ENCODE measurements around the gene DUSP22. TPM values are rescaled to one million over a fixed set of nuclear protein-coding genes. Genes with fewer than 3 reads are reported as not detected.

DUSP22 gene
- polyA plus RNA-seq, 4 donors: 18.8 to 40.0 (median 29.1) TPM

GRCh38 chr6:363909-364308 lies 71.6 kb downstream of the DUSP22 start:
- H3K27me3 ChIP-seq (ENCODE audit: control insufficient read depth in 3 of 3, insufficient read depth in 3 of 3, low read length in 3 of 3): no peaks in the 10 kb centered on the region
- H3K9me3 ChIP-seq (ENCODE audit: control insufficient read depth in 2 of 2, insufficient read depth in 1 of 2, low read depth in 1 of 2, low read length in 1 of 2): peaks cover 0 to 14% of the 10 kb centered on the region in 2 donors
- 91 to 93% (median 93%) methylated on average over 13 of the region's 13 CpGs for WGBS, 3 donors
- no peak overlapping the region for H3K27ac ChIP-seq (ENCODE audit: low read depth in 1 of 3, low read length in 2 of 3)
- DNase-seq (no peak), FAIRE-seq (no peak)
- H3K4me1 ChIP-seq (ENCODE audit: control insufficient read depth in 3 of 3, insufficient read depth in 2 of 3, low read depth in 1 of 3, low read length in 2 of 3): no peaks in the 10 kb centered on the region
- no peak overlapping the region for H3K4me3 ChIP-seq (ENCODE audit: low read depth in 1 of 3, low read length in 3 of 3)
- H3K36me3 ChIP-seq (ENCODE audit: control insufficient read depth in 3 of 3, insufficient read depth in 2 of 3, low read depth in 1 of 3, low read length in 3 of 3): no peaks in the 10 kb centered on the region

GRCh38 chr6:364609-365540 lies 72.6 kb downstream of the DUSP22 start:
- Histone ChIP-seq H3K9me3 (ENCODE audit: control insufficient read depth in 2 of 2, insufficient read depth in 1 of 2, low read depth in 1 of 2, low read length in 1 of 2) (peaks cover 0 to 16% of the 10 kb centered on the region in 2 donors), H3K4me1 (ENCODE audit: control insufficient read depth in 3 of 3, insufficient read depth in 2 of 3, low read depth in 1 of 3, low read length in 2 of 3) (no peaks in the 10 kb centered on the region), H3K27ac (ENCODE audit: low read depth in 1 of 3, low read length in 2 of 3) (no peak overlapping the region), H3K4me3 (ENCODE audit: low read depth in 1 of 3, low read length in 3 of 3) (no peak overlapping the region), H3K36me3 (ENCODE audit: control insufficient read depth in 3 of 3, insufficient read depth in 2 of 3, low read depth in 1 of 3, low read length in 3 of 3) (no peaks in the 10 kb centered on the region), H3K27me3 (ENCODE audit: control insufficient read depth in 3 of 3, insufficient read depth in 3 of 3, low read length in 3 of 3) (no peaks in the 10 kb centered on the region)
- WGBS, 3 donors: 71 to 73% (median 72%) methylated on average over 11 of the region's 11 CpGs
- DNase-seq (no peak), FAIRE-seq (no peak)

- Histone ChIP-seq H3K9me3 (ENCODE audit: control insufficient read depth in 2 of 2, insufficient read depth in 1 of 2, low read depth in 1 of 2, low read length in 1 of 2) (peaks cover 0 to 16% of the 10 kb centered on the region in 2 donors), H3K4me3 (ENCODE audit: low read depth in 1 of 3, low read length in 3 of 3) (no peak overlapping the region), H3K27ac (ENCODE audit: low read depth in 1 of 3, low read length in 2 of 3) (no peak overlapping the region), H3K4me1 (ENCODE audit: control insufficient read depth in 3 of 3, insufficient read depth in 2 of 3, low read depth in 1 of 3, low read length in 2 of 3) (no peaks in the 10 kb centered on the region), H3K36me3 (ENCODE audit: control insufficient read depth in 3 of 3, insufficient read depth in 2 of 3, low read depth in 1 of 3, low read length in 3 of 3) (no peaks in the 10 kb centered on the region), H3K27me3 (ENCODE audit: control insufficient read depth in 3 of 3, insufficient read depth in 3 of 3, low read length in 3 of 3) (no peaks in the 10 kb centered on the region)
- FAIRE-seq (no peak), DNase-seq (no peak)
- WGBS, 3 donors: 66 to 73% (median 69%) methylated on average over 6 of the region's 6 CpGs
Observed at GRCh38 chr6:365835-366234, 73.5 kb downstream of the DUSP22 start.

- no peak overlapping the region for H3K27ac ChIP-seq (ENCODE audit: low read depth in 1 of 3, low read length in 2 of 3)
- no peak overlapping the region for H3K4me3 ChIP-seq (ENCODE audit: low read depth in 1 of 3, low read length in 3 of 3)
- WGBS, 3 donors: 76 to 78% (median 78%) methylated on average over 19 of the region's 19 CpGs
- DNase-seq: no peak
- H3K36me3 ChIP-seq (ENCODE audit: control insufficient read depth in 3 of 3, insufficient read depth in 2 of 3, low read depth in 1 of 3, low read length in 3 of 3): no peaks in the 10 kb centered on the region
- no peaks in the 10 kb centered on the region for H3K4me1 ChIP-seq (ENCODE audit: control insufficient read depth in 3 of 3, insufficient read depth in 2 of 3, low read depth in 1 of 3, low read length in 2 of 3)
- no peaks in the 10 kb centered on the region for H3K27me3 ChIP-seq (ENCODE audit: control insufficient read depth in 3 of 3, insufficient read depth in 3 of 3, low read length in 3 of 3)
- FAIRE-seq: no peak
- H3K9me3 ChIP-seq (ENCODE audit: control insufficient read depth in 2 of 2, insufficient read depth in 1 of 2, low read depth in 1 of 2, low read length in 1 of 2): peaks cover 0 to 16% of the 10 kb centered on the region in 2 donors
Observed at GRCh38 chr6:366389-367297, 74.4 kb downstream of the DUSP22 start.

- Histone ChIP-seq H3K27me3 (ENCODE audit: control insufficient read depth in 3 of 3, insufficient read depth in 3 of 3, low read length in 3 of 3) (no peaks in the 10 kb centered on the region), H3K9me3 (ENCODE audit: control insufficient read depth in 2 of 2, insufficient read depth in 1 of 2, low read depth in 1 of 2, low read length in 1 of 2) (peaks cover 0 to 16% of the 10 kb centered on the region in 2 donors), H3K27ac (ENCODE audit: low read depth in 1 of 3, low read length in 2 of 3) (no peak overlapping the region), H3K4me3 (ENCODE audit: low read depth in 1 of 3, low read length in 3 of 3) (no peak overlapping the region), H3K4me1 (ENCODE audit: control insufficient read depth in 3 of 3, insufficient read depth in 2 of 3, low read depth in 1 of 3, low read length in 2 of 3) (no peaks in the 10 kb centered on the region), H3K36me3 (ENCODE audit: control insufficient read depth in 3 of 3, insufficient read depth in 2 of 3, low read depth in 1 of 3, low read length in 3 of 3) (no peaks in the 10 kb centered on the region)
- 82 to 89% (median 85%) methylated on average over 8 of the region's 8 CpGs for WGBS, 3 donors
- FAIRE-seq (no peak), DNase-seq (no peak)
Observed at GRCh38 chr6:367298-367794, 75.1 kb downstream of the DUSP22 start.

- peaks cover 0 to under 1% (median 0%) of the 10 kb centered on the region in 3 donors for H3K27me3 ChIP-seq (ENCODE audit: control insufficient read depth in 3 of 3, insufficient read depth in 3 of 3, low read length in 3 of 3)
- H3K36me3 ChIP-seq (ENCODE audit: control insufficient read depth in 3 of 3, insufficient read depth in 2 of 3, low read depth in 1 of 3, low read length in 3 of 3): no peaks in the 10 kb centered on the region
- peaks cover 0 to 18% of the 10 kb centered on the region in 2 donors for H3K9me3 ChIP-seq (ENCODE audit: control insufficient read depth in 2 of 2, insufficient read depth in 1 of 2, low read depth in 1 of 2, low read length in 1 of 2)
- H3K4me3 ChIP-seq (ENCODE audit: low read depth in 1 of 3, low read length in 3 of 3): no peak overlapping the region
- H3K4me1 ChIP-seq (ENCODE audit: control insufficient read depth in 3 of 3, insufficient read depth in 2 of 3, low read depth in 1 of 3, low read length in 2 of 3): no peaks in the 10 kb centered on the region
- DNase-seq (no peak), FAIRE-seq (no peak)
- 77 to 81% (median 78%) methylated on average over 17 of the region's 17 CpGs for WGBS, 3 donors
- H3K27ac ChIP-seq (ENCODE audit: low read depth in 1 of 3, low read length in 2 of 3): no peak overlapping the region
Observed at GRCh38 chr6:367891-368630, 75.8 kb downstream of the DUSP22 start.

GRCh38 chr6:369559-370431 lies 77.5 kb downstream of the DUSP22 start:
- H3K36me3 ChIP-seq (ENCODE audit: control insufficient read depth in 3 of 3, insufficient read depth in 2 of 3, low read depth in 1 of 3, low read length in 3 of 3): no peaks in the 10 kb centered on the region
- no peaks in the 10 kb centered on the region for H3K4me1 ChIP-seq (ENCODE audit: control insufficient read depth in 3 of 3, insufficient read depth in 2 of 3, low read depth in 1 of 3, low read length in 2 of 3)
- no peak for DNase-seq
- H3K9me3 ChIP-seq (ENCODE audit: control insufficient read depth in 2 of 2, insufficient read depth in 1 of 2, low read depth in 1 of 2, low read length in 1 of 2): peaks cover 0 to 7% of the 10 kb centered on the region in 2 donors
- FAIRE-seq: no peak
- no peak overlapping the region for H3K27ac ChIP-seq (ENCODE audit: low read depth in 1 of 3, low read length in 2 of 3)
- WGBS, 3 donors: 83 to 87% (median 86%) methylated on average over 13 of the region's 13 CpGs
- peaks cover 0 to 6% (median 3%) of the 10 kb centered on the region in 3 donors for H3K27me3 ChIP-seq (ENCODE audit: control insufficient read depth in 3 of 3, insufficient read depth in 3 of 3, low read length in 3 of 3)
- H3K4me3 ChIP-seq (ENCODE audit: low read depth in 1 of 3, low read length in 3 of 3): no peak overlapping the region

All from small intestine (tissue), 7 donors.